ENCODE results near the gene COL5A1. TPM values are rescaled to one million over a fixed set of nuclear protein-coding genes. Genes with fewer than 3 reads are reported as not detected.

Gene COL5A1
- total RNA-seq, 4 donors from 2014 or later: 1.6 to 2.8 (median 2.3) TPM

- H3K4me1 ChIP-seq: no peaks in the 10 kb centered on the region
- no peaks in the 10 kb centered on the region for H3K27me3 ChIP-seq
- no peaks in the 10 kb centered on the region for H3K36me3 ChIP-seq
- TF ChIP-seq CTCF (IDR thresholded peaks at IDR 0.05 in 4 of 5, conservative IDR thresholded peaks at IDR 0.05 in 1 of 5) (no peak), POLR2A (IDR thresholded peaks at IDR 0.05) (no peak)
- H3K27ac ChIP-seq: no peak overlapping the region
- in situ Hi-C loops (cut with MboI; ENCODE audit: low sequenced_read_pairs in 4 of 4): no loop called here
- no peak overlapping the region for H3K4me3 ChIP-seq
- no peak for ATAC-seq
- intact Hi-C loops (cut with DNase I; ENCODE audit: low total_unique reads): no loop called here
- no peaks in the 10 kb centered on the region for H3K9me3 ChIP-seq
- DNase-seq: no peak
Observed at GRCh38 chr9:134833294-134833880, 191.8 kb downstream of the COL5A1 start.

GRCh38 chr9:134834217-134834956 is 192.8 kb downstream of the COL5A1 start:
- no peak for DNase-seq

GRCh38 chr9:134834957-134835419 is 193.4 kb downstream of the COL5A1 start:
- DNase-seq: no peak

More at GRCh38 chr9:134834217-134834956, 192.8 kb downstream of the COL5A1 start:
- ATAC-seq: no peak
- TF ChIP-seq CTCF (IDR thresholded peaks at IDR 0.05 in 4 of 5, conservative IDR thresholded peaks at IDR 0.05 in 1 of 5) (no peak), POLR2A (IDR thresholded peaks at IDR 0.05) (no peak)
- H3K27ac ChIP-seq: no peak overlapping the region
- H3K36me3 ChIP-seq: no peaks in the 10 kb centered on the region
- H3K27me3 ChIP-seq: no peaks in the 10 kb centered on the region
- no peak overlapping the region for H3K4me3 ChIP-seq
- in situ Hi-C loops (cut with MboI; ENCODE audit: low sequenced_read_pairs in 4 of 4): no loop called here
- H3K9me3 ChIP-seq: no peaks in the 10 kb centered on the region
- no peaks in the 10 kb centered on the region for H3K4me1 ChIP-seq
- intact Hi-C loops (cut with DNase I; ENCODE audit: low total_unique reads): no loop called here

GRCh38 chr9:134835448-134835847 is 193.8 kb downstream of the COL5A1 start:
- DNase-seq (peak in 1 of 2 donors; percentile 26), ATAC-seq (no peak)
- in situ Hi-C loops (cut with MboI; ENCODE audit: low sequenced_read_pairs in 4 of 4): no loop called here

More at GRCh38 chr9:134834957-134835419, 193.4 kb downstream of the COL5A1 start:
- Histone ChIP-seq H3K27me3 (no peaks in the 10 kb centered on the region), H3K36me3 (no peaks in the 10 kb centered on the region), H3K27ac (no peak overlapping the region), H3K4me3 (no peak overlapping the region), H3K9me3 (no peaks in the 10 kb centered on the region), H3K4me1 (no peaks in the 10 kb centered on the region)
- intact Hi-C loops (cut with DNase I; ENCODE audit: low total_unique reads) (no loop called here), in situ Hi-C loops (cut with MboI; ENCODE audit: low sequenced_read_pairs in 4 of 4) (no loop called here)
- ATAC-seq: no peak
- no peak for TF ChIP-seq POLR2A (IDR thresholded peaks at IDR 0.05)
- TF ChIP-seq CTCF (IDR thresholded peaks at IDR 0.05 in 4 of 5, conservative IDR thresholded peaks at IDR 0.05 in 1 of 5): no peak

More at GRCh38 chr9:134835448-134835847, 193.8 kb downstream of the COL5A1 start:
- Histone ChIP-seq H3K36me3 (no peaks in the 10 kb centered on the region), H3K4me1 (no peaks in the 10 kb centered on the region), H3K27ac (no peak overlapping the region), H3K9me3 (no peaks in the 10 kb centered on the region), H3K4me3 (no peak overlapping the region), H3K27me3 (no peaks in the 10 kb centered on the region)
- intact Hi-C loops (cut with DNase I; ENCODE audit: low total_unique reads): no loop called here
- TF ChIP-seq POLR2A (IDR thresholded peaks at IDR 0.05) (no peak), CTCF (IDR thresholded peaks at IDR 0.05 in 4 of 5, conservative IDR thresholded peaks at IDR 0.05 in 1 of 5) (no peak)
